Astrocyte of the spinal cord (primary cell): Measurements from ENCODE around the gene WDR86.

ENCODE experiments used
- DNase-seq: peaks from one replicate; pipeline ENCODE4 v3.0.0; 2011; ENCODE audit warnings: low read depth, low spot score
- H3K4me3 ChIP-seq: 2 replicates; pipeline ENCODE4 v1.5.1; 2011; ENCODE audit warnings: low read depth, mild to moderate bottlenecking, low read length, moderate library complexity
- CTCF ChIP-seq: IDR thresholded peaks from 2 replicates; pipeline ENCODE4 v1.5.1; 2012; ENCODE audit warnings: low read depth, mild to moderate bottlenecking, low read length, inconsistent platforms
- in situ Hi-C: cut with HindIII; loops from 2 replicates; pipeline ENCODE4 v1.10.0; 2017; ENCODE audit warnings: low sequenced_read_pairs

The WDR86 gene

GRCh38 chr7:151379534-151380198 lies 30.2 kb downstream of the WDR86 start:
- TF ChIP-seq CTCF = no peak
- in situ Hi-C loops = no loop called here
- no peak overlapping the region for H3K4me3 ChIP-seq
- no peak for DNase-seq

- H3K4me3 ChIP-seq = no peak overlapping the region
- TF ChIP-seq CTCF = no peak
- in situ Hi-C loops = no loop called here
- no peak for DNase-seq
Measured at GRCh38 chr7:151379193-151379520, 30.7 kb downstream of the WDR86 start.

- H3K4me3 ChIP-seq = no peak overlapping the region
- no peak for DNase-seq
- in situ Hi-C loops = no loop called here
- TF ChIP-seq CTCF = no peak
Measured at GRCh38 chr7:151378496-151379192, 31.2 kb downstream of the WDR86 start.

- DNase-seq = no peak
- in situ Hi-C loops = no loop called here
- no peak overlapping the region for H3K4me3 ChIP-seq
- TF ChIP-seq CTCF = no peak
Measured at GRCh38 chr7:151378011-151378410, 31.8 kb downstream of the WDR86 start.

GRCh38 chr7:151377406-151377805 lies 32.4 kb downstream of the WDR86 start:
- H3K4me3 ChIP-seq = no peak overlapping the region
- no peak for TF ChIP-seq CTCF
- in situ Hi-C loops = no loop called here

GRCh38 chr7:151376218-151376902 lies 33.5 kb downstream of the WDR86 start:
- no peak overlapping the region for H3K4me3 ChIP-seq
- TF ChIP-seq CTCF = no peak
- DNase-seq = no peak
- in situ Hi-C loops = no loop called here

More at GRCh38 chr7:151377406-151377805, 32.4 kb downstream of the WDR86 start:
- no peak for DNase-seq
